ENCODE data around the gene SORCS2.

The SORCS2 gene

DNA sequence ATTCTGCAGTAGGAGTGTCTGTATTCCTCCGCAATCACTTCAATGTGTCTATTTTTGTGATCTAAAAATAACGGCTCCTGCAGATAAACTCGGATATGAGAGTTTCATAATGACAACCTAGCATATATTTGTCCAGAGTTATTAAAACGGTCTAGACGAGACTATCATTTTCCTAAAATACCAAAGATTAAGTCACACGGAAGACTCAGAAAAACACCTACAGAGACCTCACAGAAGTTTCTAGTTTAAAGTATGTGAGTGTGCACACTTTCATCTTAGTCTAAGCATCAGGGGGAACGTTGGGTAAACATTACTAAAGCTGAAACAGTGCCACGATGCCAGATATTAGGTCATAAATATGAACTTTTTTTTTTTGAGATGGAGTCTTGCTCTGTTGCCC lies 590.4 kb downstream of the SORCS2 start:
- DNase-seq (ENCODE audit: low read depth, low spot score) = no peak
- H3K4me3 ChIP-seq (ENCODE audit: low read length) = no peak overlapping the region

DNA sequence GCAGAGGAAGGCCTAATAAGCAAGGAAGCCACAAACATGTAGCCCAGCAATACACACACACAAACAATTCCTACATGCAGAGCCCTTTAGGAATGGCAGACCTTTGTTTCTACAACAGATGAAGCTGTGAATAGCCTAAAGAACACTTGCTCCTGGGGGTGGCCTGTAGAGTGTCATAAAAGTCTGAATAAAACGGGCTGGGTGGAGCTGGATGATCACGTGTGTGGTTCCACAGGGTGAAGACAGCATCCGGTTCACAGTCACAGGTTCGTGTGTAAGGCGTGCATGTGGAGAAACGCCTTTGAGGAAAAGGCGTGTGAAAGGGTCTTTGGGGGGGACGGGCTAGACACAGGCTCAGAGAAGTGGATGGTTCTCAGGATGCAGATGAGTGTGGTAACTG lies 591.2 kb downstream of the SORCS2 start:
- no peak for DNase-seq (ENCODE audit: low read depth, low spot score)
- H3K4me3 ChIP-seq (ENCODE audit: low read length) = no peak overlapping the region

DNA sequence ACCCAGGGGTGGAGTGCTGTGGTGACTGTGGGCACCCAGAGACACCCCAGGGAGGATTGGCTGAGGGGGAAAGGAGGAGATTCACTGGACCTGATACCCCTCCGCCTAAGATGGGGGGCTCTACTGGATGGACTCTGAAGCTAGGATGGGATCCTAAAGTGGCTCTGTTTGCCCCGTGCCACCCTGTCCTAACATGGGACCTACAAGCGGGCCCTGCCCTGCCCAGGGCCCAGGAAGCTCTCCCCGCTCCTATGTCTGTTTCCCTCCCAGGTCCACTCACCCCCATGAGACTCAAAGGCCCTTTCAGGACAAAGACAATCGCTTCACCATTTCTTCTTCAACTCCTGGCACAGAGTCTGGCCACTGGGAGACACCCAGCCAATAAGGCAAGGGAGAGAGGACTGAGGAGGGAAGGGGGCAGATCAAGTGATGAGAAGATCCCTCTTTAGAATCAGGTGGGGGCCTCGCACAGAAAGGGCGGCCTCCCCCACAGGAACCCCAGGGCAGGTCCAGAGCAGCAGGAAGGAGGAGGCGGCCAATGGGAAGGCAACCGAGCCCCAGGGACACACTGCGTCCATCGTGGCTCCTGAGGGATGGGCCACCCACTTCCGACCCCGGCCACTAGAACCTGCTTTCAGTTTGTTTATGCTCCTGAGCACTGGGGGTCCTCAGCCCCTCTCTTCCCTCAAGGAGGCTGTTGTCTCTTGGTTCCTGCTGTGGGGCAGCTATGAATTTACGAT lies 592.0 kb downstream of the SORCS2 start:
- H3K4me3 ChIP-seq (ENCODE audit: low read length) = no peak overlapping the region
- DNase-seq (ENCODE audit: low read depth, low spot score) = no peak

DNA sequence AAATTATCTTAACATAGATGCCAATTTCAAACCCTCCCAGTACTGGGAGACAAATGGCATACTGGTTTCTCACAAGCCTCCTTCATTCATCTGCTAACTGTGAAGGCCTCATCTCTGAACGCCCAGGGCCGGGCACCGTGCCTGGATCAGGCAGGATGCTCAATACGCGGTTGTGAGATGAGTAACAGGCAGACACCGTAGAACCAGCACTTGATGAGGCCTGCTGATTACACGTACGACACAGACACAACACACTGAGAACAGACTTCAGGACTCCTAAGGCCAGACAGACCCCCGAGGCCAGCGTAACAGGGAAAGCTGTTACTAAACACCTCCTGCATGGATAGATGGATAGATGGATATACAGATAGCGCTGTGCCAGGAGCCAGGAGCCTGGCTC lies 592.7 kb downstream of the SORCS2 start:
- DNase-seq (ENCODE audit: low read depth, low spot score) = no peak

DNA sequence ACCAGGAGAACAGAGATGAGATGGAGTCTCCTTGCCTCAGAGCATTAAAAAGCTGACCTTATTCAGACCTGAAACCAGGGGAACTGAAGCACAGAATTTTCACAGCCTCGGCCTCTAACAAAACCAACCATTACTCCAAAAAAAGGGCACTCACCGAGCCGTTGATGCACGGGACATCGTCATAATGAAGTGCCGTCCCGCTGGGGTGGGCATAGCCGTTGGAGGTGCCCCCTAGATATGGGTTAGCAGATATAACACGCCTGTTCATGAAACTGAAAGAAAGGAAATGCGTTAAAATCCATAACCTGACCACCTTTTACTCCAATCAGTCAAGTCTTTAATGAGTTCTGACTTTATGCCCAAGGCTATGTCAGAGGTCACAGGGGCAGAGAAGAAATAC lies 593.7 kb downstream of the SORCS2 start:
- no peak overlapping the region for H3K4me3 ChIP-seq (ENCODE audit: low read length)

More for the DNA sequence above, 592.7 kb downstream of the SORCS2 start:
- no peak overlapping the region for H3K4me3 ChIP-seq (ENCODE audit: low read length)

DNA sequence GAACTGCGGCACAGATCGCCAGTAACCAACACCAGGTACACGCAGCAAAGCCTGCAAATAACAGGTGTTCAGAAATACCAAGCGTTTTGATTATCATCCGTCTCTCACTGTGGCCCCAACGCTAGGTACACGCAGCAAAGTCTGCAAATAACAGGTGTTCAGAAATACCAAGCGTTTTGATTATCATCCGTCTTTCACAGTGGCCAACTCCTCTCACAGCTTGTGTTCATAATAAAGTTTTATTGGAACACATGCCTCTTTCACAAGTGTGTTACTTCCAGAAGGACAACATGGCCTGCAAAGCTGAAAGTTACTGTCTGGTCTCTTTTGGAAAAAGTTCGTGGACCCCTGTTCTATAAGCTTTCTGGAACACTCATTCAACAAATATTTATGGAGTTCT lies 594.2 kb downstream of the SORCS2 start:
- no peak for DNase-seq (ENCODE audit: low read depth, low spot score)
- H3K4me3 ChIP-seq (ENCODE audit: low read length) = no peak overlapping the region

More for the DNA sequence above, 593.7 kb downstream of the SORCS2 start:
- DNase-seq (ENCODE audit: low read depth, low spot score) = no peak

DNA sequence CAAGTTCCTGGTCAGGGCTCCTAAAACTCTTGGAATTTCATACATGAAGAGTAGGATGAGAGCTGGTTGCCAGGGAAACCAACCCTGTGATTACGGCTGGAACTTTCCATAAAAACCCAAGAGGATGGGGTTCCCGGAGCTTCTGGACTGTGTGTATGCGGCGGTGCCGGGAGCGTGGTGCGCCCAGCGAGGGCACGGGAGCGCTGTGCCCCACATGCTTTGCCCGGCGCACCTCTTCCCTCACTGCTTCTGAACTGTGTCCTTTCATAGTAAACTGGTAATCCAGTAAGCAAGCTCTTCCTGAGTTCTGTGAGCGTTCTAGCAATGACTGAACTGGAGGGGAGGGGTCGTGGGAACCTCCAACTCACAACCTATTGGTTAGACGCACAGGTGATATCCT lies 594.7 kb downstream of the SORCS2 start:
- DNase-seq (ENCODE audit: low read depth, low spot score) = no peak
- H3K4me3 ChIP-seq (ENCODE audit: low read length) = no peak overlapping the region

DNA sequence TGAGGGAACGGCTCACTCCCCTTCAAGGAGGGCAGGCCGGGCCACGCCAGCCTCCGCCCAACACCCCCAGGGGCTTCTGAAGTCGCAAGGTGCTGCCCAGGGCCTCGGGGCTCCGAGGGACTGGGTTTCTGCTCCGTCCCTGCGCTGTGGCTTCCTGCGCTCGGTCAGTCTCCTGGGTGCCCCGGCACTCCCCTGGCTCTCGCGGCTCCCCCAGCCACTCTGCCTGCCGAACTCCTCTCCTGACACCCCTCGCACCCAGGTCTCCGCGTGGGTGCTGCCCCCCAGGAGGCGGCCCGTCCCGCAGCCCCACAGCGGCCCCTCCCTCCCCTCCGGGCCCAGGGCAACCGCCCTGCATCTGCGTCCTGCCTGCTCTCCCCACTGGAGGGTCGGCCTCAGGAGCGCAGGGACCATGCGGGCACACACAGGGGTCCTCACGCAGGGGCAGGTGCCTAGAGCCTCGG lies 595.4 kb downstream of the SORCS2 start:
- no peak for DNase-seq (ENCODE audit: low read depth, low spot score)
- H3K4me3 ChIP-seq (ENCODE audit: low read length) = no peak overlapping the region

DNA sequence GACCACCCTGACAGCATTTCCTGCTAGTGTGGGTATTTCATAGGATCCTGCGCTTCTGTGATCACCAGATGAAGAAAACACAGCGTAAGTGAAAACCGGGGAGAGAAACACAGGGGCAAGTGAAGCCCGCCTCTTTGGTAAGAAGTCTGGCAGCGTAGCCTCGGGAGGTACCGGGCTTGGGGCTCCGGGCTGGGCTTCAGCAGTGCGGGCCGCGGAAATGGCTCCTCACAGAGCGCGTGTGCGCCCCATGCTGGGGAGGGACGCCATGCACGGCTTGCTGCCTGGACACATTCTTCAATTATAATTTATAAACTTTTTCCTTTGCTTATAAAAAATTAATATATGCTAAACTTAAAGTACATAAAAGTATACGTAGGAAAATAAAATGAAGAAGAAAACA lies 595.9 kb downstream of the SORCS2 start:
- H3K4me3 ChIP-seq (ENCODE audit: low read length) = no peak overlapping the region
- DNase-seq (ENCODE audit: low read depth, low spot score) = no peak

DNA sequence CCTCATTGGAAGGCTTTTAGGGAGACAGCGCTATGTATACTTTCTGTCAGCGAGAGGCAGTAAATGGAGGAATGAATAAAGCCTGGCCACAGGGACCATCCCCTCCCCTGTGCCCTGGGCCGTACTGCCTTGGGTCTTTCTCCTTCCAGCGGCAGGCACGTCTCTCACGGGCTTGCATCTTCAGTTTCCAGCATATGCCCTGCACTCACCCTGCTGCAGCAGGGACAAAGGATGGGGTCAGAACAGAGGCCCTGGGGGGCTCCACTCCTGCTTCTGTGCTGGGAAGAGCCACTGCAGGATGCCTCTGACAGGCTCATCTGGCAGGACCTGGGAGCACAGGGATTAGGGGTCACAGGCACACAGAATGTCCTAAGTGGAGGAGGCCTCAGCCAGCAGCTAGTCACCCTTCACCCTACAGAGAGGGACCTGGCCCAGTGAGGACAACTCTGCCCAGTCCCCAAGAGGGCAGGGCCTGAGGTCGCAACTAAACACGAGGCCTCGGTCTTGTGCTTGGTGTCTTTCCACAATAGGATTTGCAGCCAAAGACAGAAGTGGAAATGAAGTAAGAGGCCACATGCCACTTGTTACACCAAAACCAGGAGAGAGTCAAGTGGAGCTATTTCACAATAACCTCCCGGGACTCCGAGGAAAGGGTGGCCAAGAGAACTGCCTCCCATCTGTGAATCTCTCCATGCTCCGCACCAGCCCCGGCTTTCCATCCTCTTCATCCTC lies 596.5 kb downstream of the SORCS2 start:
- no peak overlapping the region for H3K4me3 ChIP-seq (ENCODE audit: low read length)
- DNase-seq (ENCODE audit: low read depth, low spot score) = no peak

DNA sequence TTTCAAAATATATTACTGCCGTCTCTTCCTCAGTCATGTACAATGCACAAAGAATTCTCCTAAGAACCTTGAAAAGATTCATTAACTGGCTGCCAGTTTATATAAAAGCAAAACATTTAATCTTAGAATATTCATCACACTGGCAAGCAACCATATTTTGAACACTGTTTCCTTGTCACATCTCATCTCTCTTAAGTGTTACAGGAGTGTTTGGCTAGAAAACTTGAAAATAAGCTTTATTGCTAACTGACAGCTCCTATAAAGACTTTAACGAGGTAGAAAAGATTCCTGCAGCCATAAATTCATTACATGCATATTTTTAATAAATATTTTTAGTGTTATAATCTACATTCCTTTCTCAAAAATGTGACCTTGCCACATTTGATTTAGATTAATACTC lies 597.7 kb downstream of the SORCS2 start:
- H3K4me3 ChIP-seq (ENCODE audit: low read length) = no peak overlapping the region
- no peak for DNase-seq (ENCODE audit: low read depth, low spot score)

DNA sequence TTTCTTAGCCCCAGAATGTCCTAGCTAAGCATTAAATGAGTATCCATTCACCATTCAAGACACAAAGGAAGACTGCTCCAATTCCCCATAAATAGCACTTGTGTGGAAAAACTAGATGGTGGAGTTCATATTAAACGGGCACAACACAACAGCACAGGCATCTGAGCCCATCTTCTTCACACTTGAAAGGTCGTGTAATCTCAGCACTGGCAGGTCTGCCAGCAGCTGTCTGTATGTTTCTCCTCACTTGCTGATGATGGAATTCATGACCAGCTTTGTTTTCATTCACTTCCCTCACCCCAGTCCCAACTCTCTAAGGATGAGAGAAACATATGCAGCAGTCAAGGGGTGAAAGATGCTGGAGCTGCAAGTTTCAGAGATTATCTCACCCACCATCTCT lies 598.7 kb downstream of the SORCS2 start:
- no peak for DNase-seq (ENCODE audit: low read depth, low spot score)
- no peak overlapping the region for H3K4me3 ChIP-seq (ENCODE audit: low read length)

Data from Jurkat, Clone E6-1 (cell line).